ENCODE measurements around the gene TLX2. TPM values are rescaled to one million over a fixed set of nuclear protein-coding genes. Genes with fewer than 3 reads are reported as not detected.

The TLX2 gene
- total and polyA plus RNA-seq, 4 donors: not detected

DNA sequence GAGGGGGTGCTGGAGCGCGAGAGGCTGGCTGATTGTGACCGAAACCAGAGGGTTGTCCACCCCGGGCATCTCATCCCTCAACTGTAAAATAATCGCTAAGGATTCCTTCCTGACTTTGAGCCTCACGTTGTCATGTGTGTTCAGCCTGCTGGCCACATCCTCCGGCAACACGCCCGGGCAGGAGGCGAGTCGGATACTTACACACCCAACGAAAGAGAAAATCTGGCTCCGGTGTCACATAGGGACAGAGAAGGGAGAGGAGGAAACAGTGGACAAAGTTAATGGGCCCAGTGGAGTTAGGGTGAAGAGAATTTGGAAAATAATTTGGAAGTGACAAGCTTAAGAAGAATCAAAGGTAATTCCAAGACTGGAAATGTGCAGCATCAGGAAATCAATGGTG lies 2.4 kb downstream of the TLX2 start:
- Histone ChIP-seq H3K27me3 (ENCODE audit: control insufficient read depth in 4 of 4, insufficient read depth in 4 of 4, low read length in 3 of 4) (peaks cover 11 to 27% (median 13%) of the 10 kb centered on the region in 4 donors), H3K27ac (ENCODE audit: low read depth in 1 of 2, low read length in 2 of 2) (no peak overlapping the region), H3K9ac (ENCODE audit: low read depth in 1 of 2, low read length in 2 of 2) (no peak overlapping the region), H3K4me3 (ENCODE audit: low read depth in 1 of 3, low read length in 3 of 3) (peak overlapping the region in 1 of 3 donors; percentile 19), H3K36me3 (ENCODE audit: control insufficient read depth in 4 of 4, insufficient read depth in 3 of 4, low read depth in 1 of 4, low read length in 3 of 4) (no peaks in the 10 kb centered on the region), H3K4me1 (ENCODE audit: control insufficient read depth in 4 of 4, insufficient read depth in 4 of 4, low read length in 3 of 4) (peaks cover 9 to 19% (median 13%) of the 10 kb centered on the region in 4 donors), H3K9me3 (ENCODE audit: control insufficient read depth in 4 of 4, low read length in 3 of 4) (no peaks in the 10 kb centered on the region)
- TF ChIP-seq, protein P1, sequence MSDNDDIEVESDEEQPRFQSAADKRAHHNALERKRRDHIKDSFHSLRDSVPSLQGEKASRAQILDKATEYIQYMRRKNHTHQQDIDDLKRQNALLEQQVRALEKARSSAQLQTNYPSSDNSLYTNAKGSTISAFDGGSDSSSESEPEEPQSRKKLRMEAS (IDR thresholded peaks at IDR 0.05): no peak
- TF ChIP-seq, protein P2, sequence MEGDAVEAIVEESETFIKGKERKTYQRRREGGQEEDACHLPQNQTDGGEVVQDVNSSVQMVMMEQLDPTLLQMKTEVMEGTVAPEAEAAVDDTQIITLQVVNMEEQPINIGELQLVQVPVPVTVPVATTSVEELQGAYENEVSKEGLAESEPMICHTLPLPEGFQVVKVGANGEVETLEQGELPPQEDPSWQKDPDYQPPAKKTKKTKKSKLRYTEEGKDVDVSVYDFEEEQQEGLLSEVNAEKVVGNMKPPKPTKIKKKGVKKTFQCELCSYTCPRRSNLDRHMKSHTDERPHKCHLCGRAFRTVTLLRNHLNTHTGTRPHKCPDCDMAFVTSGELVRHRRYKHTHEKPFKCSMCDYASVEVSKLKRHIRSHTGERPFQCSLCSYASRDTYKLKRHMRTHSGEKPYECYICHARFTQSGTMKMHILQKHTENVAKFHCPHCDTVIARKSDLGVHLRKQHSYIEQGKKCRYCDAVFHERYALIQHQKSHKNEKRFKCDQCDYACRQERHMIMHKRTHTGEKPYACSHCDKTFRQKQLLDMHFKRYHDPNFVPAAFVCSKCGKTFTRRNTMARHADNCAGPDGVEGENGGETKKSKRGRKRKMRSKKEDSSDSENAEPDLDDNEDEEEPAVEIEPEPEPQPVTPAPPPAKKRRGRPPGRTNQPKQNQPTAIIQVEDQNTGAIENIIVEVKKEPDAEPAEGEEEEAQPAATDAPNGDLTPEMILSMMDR (IDR thresholded peaks at IDR 0.05; ENCODE audit: low read depth, low read length, missing input control): no peak
- TF ChIP-seq TAF1 (conservative IDR thresholded peaks at IDR 0.05): no peak
- TF ChIP-seq RAD21 (IDR thresholded peaks at IDR 0.05): no peak
- TF ChIP-seq, protein P3, sequence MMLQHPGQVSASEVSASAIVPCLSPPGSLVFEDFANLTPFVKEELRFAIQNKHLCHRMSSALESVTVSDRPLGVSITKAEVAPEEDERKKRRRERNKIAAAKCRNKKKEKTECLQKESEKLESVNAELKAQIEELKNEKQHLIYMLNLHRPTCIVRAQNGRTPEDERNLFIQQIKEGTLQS (IDR thresholded peaks at IDR 0.05): no peak
- TF ChIP-seq, protein P4, sequence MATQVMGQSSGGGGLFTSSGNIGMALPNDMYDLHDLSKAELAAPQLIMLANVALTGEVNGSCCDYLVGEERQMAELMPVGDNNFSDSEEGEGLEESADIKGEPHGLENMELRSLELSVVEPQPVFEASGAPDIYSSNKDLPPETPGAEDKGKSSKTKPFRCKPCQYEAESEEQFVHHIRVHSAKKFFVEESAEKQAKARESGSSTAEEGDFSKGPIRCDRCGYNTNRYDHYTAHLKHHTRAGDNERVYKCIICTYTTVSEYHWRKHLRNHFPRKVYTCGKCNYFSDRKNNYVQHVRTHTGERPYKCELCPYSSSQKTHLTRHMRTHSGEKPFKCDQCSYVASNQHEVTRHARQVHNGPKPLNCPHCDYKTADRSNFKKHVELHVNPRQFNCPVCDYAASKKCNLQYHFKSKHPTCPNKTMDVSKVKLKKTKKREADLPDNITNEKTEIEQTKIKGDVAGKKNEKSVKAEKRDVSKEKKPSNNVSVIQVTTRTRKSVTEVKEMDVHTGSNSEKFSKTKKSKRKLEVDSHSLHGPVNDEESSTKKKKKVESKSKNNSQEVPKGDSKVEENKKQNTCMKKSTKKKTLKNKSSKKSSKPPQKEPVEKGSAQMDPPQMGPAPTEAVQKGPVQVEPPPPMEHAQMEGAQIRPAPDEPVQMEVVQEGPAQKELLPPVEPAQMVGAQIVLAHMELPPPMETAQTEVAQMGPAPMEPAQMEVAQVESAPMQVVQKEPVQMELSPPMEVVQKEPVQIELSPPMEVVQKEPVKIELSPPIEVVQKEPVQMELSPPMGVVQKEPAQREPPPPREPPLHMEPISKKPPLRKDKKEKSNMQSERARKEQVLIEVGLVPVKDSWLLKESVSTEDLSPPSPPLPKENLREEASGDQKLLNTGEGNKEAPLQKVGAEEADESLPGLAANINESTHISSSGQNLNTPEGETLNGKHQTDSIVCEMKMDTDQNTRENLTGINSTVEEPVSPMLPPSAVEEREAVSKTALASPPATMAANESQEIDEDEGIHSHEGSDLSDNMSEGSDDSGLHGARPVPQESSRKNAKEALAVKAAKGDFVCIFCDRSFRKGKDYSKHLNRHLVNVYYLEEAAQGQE (IDR thresholded peaks at IDR 0.05): no peak
- TF ChIP-seq JUND (IDR thresholded peaks at IDR 0.05): no peak
- DNase-seq (ENCODE audit: low spot score): no peak
- 75% methylated on average over 13 of the region's 13 CpGs for WGBS

DNA sequence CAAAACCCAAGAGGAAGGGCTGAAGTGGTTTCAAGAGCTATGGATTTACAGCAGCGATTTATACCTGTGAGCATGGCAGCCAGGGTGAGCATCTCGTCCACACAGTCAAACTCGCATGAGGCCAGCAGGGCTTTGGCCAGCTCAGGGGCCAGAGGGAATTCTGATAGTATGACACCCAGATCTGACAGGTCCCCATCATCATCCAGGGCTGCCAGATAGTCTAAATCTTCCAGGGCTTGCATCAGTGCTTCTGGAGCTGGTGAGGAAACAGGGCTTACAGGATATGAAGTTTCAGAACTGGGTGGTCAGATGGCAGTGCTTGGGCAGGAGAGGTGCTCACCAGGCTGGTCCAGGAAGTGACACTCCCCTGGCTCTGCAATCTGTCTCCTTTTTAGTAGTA lies 8.3 kb downstream of the TLX2 start:
- Histone ChIP-seq H3K4me3 (ENCODE audit: low read depth in 1 of 3, low read length in 3 of 3) (no peak overlapping the region), H3K36me3 (ENCODE audit: control insufficient read depth in 4 of 4, insufficient read depth in 3 of 4, low read depth in 1 of 4, low read length in 3 of 4) (peaks cover 8 to 18% (median 17%) of the 10 kb centered on the region in 4 donors), H3K27ac (ENCODE audit: low read depth in 1 of 2, low read length in 2 of 2) (no peak overlapping the region), H3K27me3 (ENCODE audit: control insufficient read depth in 4 of 4, insufficient read depth in 4 of 4, low read length in 3 of 4) (peaks cover 0 to 6% (median 0%) of the 10 kb centered on the region in 4 donors), H3K4me1 (ENCODE audit: control insufficient read depth in 4 of 4, insufficient read depth in 4 of 4, low read length in 3 of 4) (no peaks in the 10 kb centered on the region), H3K9me3 (ENCODE audit: control insufficient read depth in 4 of 4, low read length in 3 of 4) (no peaks in the 10 kb centered on the region), H3K9ac (ENCODE audit: low read depth in 1 of 2, low read length in 2 of 2) (no peak overlapping the region)
- 77% methylated on average over 3 of the region's 3 CpGs for WGBS
- TF ChIP-seq NR2F2 (IDR thresholded peaks at IDR 0.05) (no peak), EGR1 (IDR thresholded peaks at IDR 0.05; ENCODE audit: low read depth in 2 of 2) (no peak), GABPA (IDR thresholded peaks at IDR 0.05 in 1 of 2, conservative IDR thresholded peaks at IDR 0.05 in 1 of 2) (no peak), FOXA2 (IDR thresholded peaks at IDR 0.05) (no peak)
- TF ChIP-seq, protein P2 (IDR thresholded peaks at IDR 0.05; ENCODE audit: low read depth, low read length, missing input control): no peak
- DNase-seq (ENCODE audit: low spot score): no peak

All from liver (tissue), 9 donors.